Measurements from ENCODE around the gene APOBR. TPM values are rescaled to one million over a fixed set of nuclear protein-coding genes. Genes with fewer than 3 reads are reported as not detected.

The APOBR gene
- polyA plus RNA-seq, 3 donors: 1.9 to 48.6 (median 3.8) TPM

GRCh38 chr16:28505489-28506137 is 11.2 kb downstream of the APOBR start:
- peak overlapping the region; percentile 15 to 75 (median 35) for H3K4me3 ChIP-seq (replicated peaks in 1 of 3; ENCODE audit: low read depth in 2 of 3, low read length in 3 of 3)
- Mint-ChIP-seq H3K27ac (peak overlapping the region; percentile 89 to 97 (median 94)), H3K4me1 (peaks cover 50% of the 10 kb centered on the region), H3K4me3 (peak overlapping the region; percentile 82 to 93), H3K36me3 (peaks cover 6 to 11% of the 10 kb centered on the region in 2 donors), H3K27me3 (ENCODE audit: low read depth in 3 of 3) (peaks cover 1 to 2% (median 2%) of the 10 kb centered on the region in 3 donors), H3K9me3 (peaks cover 0 to 1% (median 0%) of the 10 kb centered on the region in 7 donors)
- no peaks in the 10 kb centered on the region for H3K27me3 ChIP-seq (ENCODE audit: control insufficient read depth in 2 of 2, insufficient read depth in 2 of 2, low read length in 2 of 2)
- intact Hi-C loops (cut with micrococcal nuclease): no loop called here
- H4K20me1 ChIP-seq (ENCODE audit: insufficient read depth, low read length): peaks cover 8% of the 10 kb centered on the region
- H3K27ac ChIP-seq (ENCODE audit: low read depth in 1 of 2, low read length in 2 of 2): peak overlapping the region; percentile 55 to 82
- no peaks in the 10 kb centered on the region for H3K9me3 ChIP-seq (replicated peaks in 1 of 2; ENCODE audit: control insufficient read depth in 1 of 2, insufficient read depth in 1 of 2, low read length in 2 of 2)
- peaks cover 6 to 27% of the 10 kb centered on the region in 2 donors for H3K36me3 ChIP-seq (replicated peaks in 1 of 2; ENCODE audit: control insufficient read depth in 1 of 2, insufficient read depth in 2 of 2, low read length in 2 of 2)
- H3K4me2 ChIP-seq (replicated peaks; ENCODE audit: extremely low read depth, low read length, poor library complexity, severe bottlenecking): peak overlapping the region; percentile 83
- peaks cover 4% of the 10 kb centered on the region for H3K79me2 ChIP-seq (ENCODE audit: insufficient read depth, low read length)
- WGBS (ENCODE audit: insufficient coverage): 69% methylated on average over 9 of the region's 14 CpGs
- H2AFZ ChIP-seq (ENCODE audit: insufficient read depth, low read depth, low read length, poor library complexity, severe bottlenecking): no peak overlapping the region
- DNase-seq: peak in 2 of 3 donors; percentile 46 to 50
- H3K4me1 ChIP-seq (ENCODE audit: control insufficient read depth in 1 of 2, insufficient read depth in 2 of 2, low read length in 2 of 2): peaks cover 38 to 47% of the 10 kb centered on the region in 2 donors
- TF ChIP-seq CTCF (IDR thresholded peaks at IDR 0.05): no peak
- peak overlapping the region; percentile 63 for H3K9ac ChIP-seq (ENCODE audit: insufficient read depth, low read length, poor library complexity, severe bottlenecking)

GRCh38 chr16:28511031-28511430 is 16.6 kb downstream of the APOBR start:
- Histone ChIP-seq H3K9me3 (replicated peaks in 1 of 2; ENCODE audit: control insufficient read depth in 1 of 2, insufficient read depth in 1 of 2, low read length in 2 of 2) (no peaks in the 10 kb centered on the region), H3K27ac (ENCODE audit: low read depth in 1 of 2, low read length in 2 of 2) (no peak overlapping the region), H3K4me3 (replicated peaks in 1 of 3; ENCODE audit: low read depth in 2 of 3, low read length in 3 of 3) (no peak overlapping the region), H3K79me2 (ENCODE audit: insufficient read depth, low read length) (peaks cover 4% of the 10 kb centered on the region), H3K4me1 (ENCODE audit: control insufficient read depth in 1 of 2, insufficient read depth in 2 of 2, low read length in 2 of 2) (peaks cover 25 to 32% of the 10 kb centered on the region in 2 donors), H2AFZ (ENCODE audit: insufficient read depth, low read depth, low read length, poor library complexity, severe bottlenecking) (no peak overlapping the region), H3K36me3 (replicated peaks in 1 of 2; ENCODE audit: control insufficient read depth in 1 of 2, insufficient read depth in 2 of 2, low read length in 2 of 2) (no peaks in the 10 kb centered on the region), H3K27me3 (ENCODE audit: control insufficient read depth in 2 of 2, insufficient read depth in 2 of 2, low read length in 2 of 2) (no peaks in the 10 kb centered on the region), H3K4me2 (replicated peaks; ENCODE audit: extremely low read depth, low read length, poor library complexity, severe bottlenecking) (no peak overlapping the region), H4K20me1 (ENCODE audit: insufficient read depth, low read length) (no peaks in the 10 kb centered on the region), H3K9ac (ENCODE audit: insufficient read depth, low read length, poor library complexity, severe bottlenecking) (no peak overlapping the region)
- DNase-seq: no peak
- Mint-ChIP-seq H3K27ac (peak overlapping the region in 1 of 7 donors; percentile 25), H3K4me1 (peaks cover 33% of the 10 kb centered on the region), H3K36me3 (no peaks in the 10 kb centered on the region), H3K27me3 (ENCODE audit: low read depth in 3 of 3) (peaks cover 1 to 6% (median 2%) of the 10 kb centered on the region in 3 donors), H3K4me3 (no peak overlapping the region), H3K9me3 (no peaks in the 10 kb centered on the region)
- TF ChIP-seq CTCF (IDR thresholded peaks at IDR 0.05): no peak
- no CpG with 5 or more reads among the region's 3 CpGs for WGBS (ENCODE audit: insufficient coverage)
- intact Hi-C loops (cut with micrococcal nuclease): no loop called here

All from CD14-positive monocyte (primary cell).